ENCODE results near the gene MARS1. TPM values are rescaled to one million over a fixed set of nuclear protein-coding genes. Genes with fewer than 3 reads are reported as not detected.
"Not testable (repeated sequence)": the region's sequence is repeated elsewhere in the genome, so short reads cannot be mapped to it uniquely, and the experiment has no call there.

The MARS1 gene
- total and polyA plus RNA-seq, 12 donors = 56.7 to 108 (median 75.6) TPM

GRCh38 chr12:57490126-57490525, 2.3 kb downstream of the MARS1 start:
- no peaks in the 10 kb centered on the region for H3K9me3 ChIP-seq
- DNase-seq (no peak), ATAC-seq (no peak)
- no peak for TF ChIP-seq CTCF (IDR thresholded peaks at IDR 0.05)
- no peaks in the 10 kb centered on the region for H3K27me3 ChIP-seq
- H3K36me3 ChIP-seq = peaks cover 0 to 53% (median 23%) of the 10 kb centered on the region in 9 donors
- H3K4me1 ChIP-seq = peaks cover 9 to 21% (median 13%) of the 10 kb centered on the region in 9 donors
- no peak overlapping the region for H3K27ac ChIP-seq
- WGBS, 2 donors = 94 to 99% methylated on average over 4 of the region's 4 CpGs
- intact Hi-C loops (cut with DNase I) = no loop called here
- H3K4me3 ChIP-seq = no peak overlapping the region

- Histone ChIP-seq H3K4me3 (no peak overlapping the region), H3K27ac (no peak overlapping the region), H3K9me3 (no peaks in the 10 kb centered on the region), H3K4me1 (peaks cover 9 to 21% (median 13%) of the 10 kb centered on the region in 9 donors), H3K36me3 (peaks cover 0 to 68% (median 26%) of the 10 kb centered on the region in 9 donors), H3K27me3 (no peaks in the 10 kb centered on the region)
- TF ChIP-seq CTCF (IDR thresholded peaks at IDR 0.05) = no peak
- DNase-seq (no peak), ATAC-seq (no peak)
- WGBS, 2 donors = 89 to 92% methylated on average over 15 of the region's 15 CpGs
- intact Hi-C loops (cut with DNase I) = no loop called here
These were observed 3.8 kb downstream of the MARS1 start for GRCh38 chr12:57491393-57492280.

- ATAC-seq, H3K4me1 ChIP-seq, H3K9me3 ChIP-seq: not testable (repeated sequence)
These were observed 7.3 kb downstream of the MARS1 start for GRCh38 chr12:57495051-57495701.

GRCh38 chr12:57496822-57497221, 9.0 kb downstream of the MARS1 start:
- Histone ChIP-seq H3K27me3 (no peaks in the 10 kb centered on the region), H3K4me3 (no peak overlapping the region), H3K27ac (no peak overlapping the region), H3K36me3 (peaks cover 4 to 89% (median 41%) of the 10 kb centered on the region in 9 donors), H3K4me1 (no peaks in the 10 kb centered on the region), H3K9me3 (no peaks in the 10 kb centered on the region)
- ATAC-seq (no peak), DNase-seq (no peak)
- no peak for TF ChIP-seq CTCF (IDR thresholded peaks at IDR 0.05)
- intact Hi-C loops (cut with DNase I) = no loop called here

More at GRCh38 chr12:57495051-57495701, 7.3 kb downstream of the MARS1 start:
- 96 to 97% methylated on average over 38 to 45 of the region's 48 CpGs for WGBS, 2 donors
- H3K27me3 ChIP-seq; H3K4me3 ChIP-seq; intact Hi-C loops (cut with DNase I); H3K27ac ChIP-seq; DNase-seq: not testable (repeated sequence)
- peaks cover 0 to 89% (median 43%) of the 10 kb centered on the region in 9 donors for H3K36me3 ChIP-seq
